GM18511 (cell line): ENCODE data around the gene TIMP1.

ENCODE experiments used
- ATAC-seq: cut with Tn5 transposase; IDR thresholded peaks from one replicate; pipeline ENCODE4 v1.9.1; 2021; ENCODE audit warnings: mild to moderate bottlenecking, moderate library complexity; ENCODE audit not compliant: unreplicated experiment

Gene TIMP1

DNA sequence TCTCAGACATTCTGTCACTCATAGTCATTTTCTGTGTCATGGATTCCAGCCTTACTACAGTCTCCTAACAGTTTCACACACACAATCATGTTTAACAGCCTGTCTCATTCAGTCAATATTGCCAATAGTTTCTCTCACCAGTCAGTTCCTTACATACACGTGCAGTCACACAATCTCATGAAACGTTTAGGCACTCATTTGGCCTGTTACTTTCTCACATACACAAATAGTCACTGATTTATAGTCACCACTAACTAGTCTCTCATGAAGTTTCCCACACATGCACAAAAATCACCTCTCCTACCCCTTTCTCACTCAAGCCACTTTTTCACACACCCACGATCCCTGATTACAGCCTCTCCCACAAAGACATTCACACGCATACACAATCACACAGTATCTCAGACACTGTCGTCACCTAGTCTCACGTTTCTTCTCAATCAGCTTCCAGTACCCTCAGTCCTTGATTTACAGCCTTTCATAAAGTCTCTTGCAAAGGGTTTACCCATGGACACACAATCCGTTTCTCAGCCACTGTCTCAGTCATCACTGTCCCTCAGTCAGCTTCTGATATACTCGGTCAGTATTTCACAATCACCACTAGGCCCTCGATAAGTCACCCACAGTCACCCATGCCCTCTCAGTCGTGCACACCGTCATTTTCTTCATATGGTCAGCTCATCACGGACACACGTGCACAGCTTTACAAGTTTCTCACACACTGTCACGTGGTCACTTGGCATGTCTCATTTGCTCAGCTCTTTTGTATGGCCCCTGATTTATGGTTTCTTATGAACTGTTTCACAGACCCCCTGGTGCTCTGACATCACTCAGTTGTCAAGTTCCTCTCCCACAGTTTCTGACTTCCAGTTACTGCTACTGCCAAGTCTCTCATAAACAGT lies 51.7 kb downstream of the TIMP1 start:
- ATAC-seq = no peak

DNA sequence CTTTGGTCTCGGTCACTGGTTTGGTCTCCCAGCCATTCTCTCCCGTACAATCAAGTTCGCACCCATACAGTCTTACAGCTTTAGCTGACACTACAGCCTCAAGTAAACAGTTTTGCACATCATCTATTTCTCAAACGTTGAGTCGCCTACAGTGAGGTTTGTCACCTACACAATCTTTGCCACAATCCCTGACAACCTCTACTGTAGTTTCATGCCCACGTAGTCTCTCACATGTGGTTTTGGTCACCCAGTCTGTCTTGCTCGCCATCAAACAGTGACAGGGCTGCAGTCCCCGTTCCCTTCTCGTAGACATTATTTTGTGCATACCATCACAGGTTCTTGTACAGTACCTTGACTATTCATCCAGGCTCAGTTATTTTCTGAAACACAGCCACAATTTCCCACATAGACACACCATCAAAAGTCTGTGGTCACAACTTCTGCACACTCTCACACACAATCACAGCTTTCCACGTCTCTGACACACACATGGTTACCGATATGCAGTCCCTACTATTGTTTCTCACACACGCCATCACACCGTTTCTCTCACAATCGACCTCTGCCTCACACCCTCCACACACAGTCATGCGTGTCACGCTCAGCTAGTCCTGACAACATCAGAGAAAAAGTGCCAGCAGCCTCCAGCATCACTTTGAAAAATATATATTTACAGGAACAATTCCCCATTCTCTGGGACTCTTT lies 52.8 kb downstream of the TIMP1 start:
- ATAC-seq = no peak
